H1 (cell line): Measurements from ENCODE around the gene PTPRD. TPM values are rescaled to one million over a fixed set of nuclear protein-coding genes. Genes with fewer than 3 reads are reported as not detected.

Experiments
- CTCF ChIA-PET: fragments of 300-600 bp; sonication (Branson Sonifier 250); formaldehyde crosslinking; loops from one replicate; lab custom pipeline; 2021; ENCODE audit not compliant: partially characterized antibody; lab: Charles Lee
- POLR2A ChIA-PET: fragments of 300-600 bp; sonication (Branson Sonifier 250); formaldehyde crosslinking; loops from one replicate; lab custom pipeline; 2021; ENCODE audit warnings: inconsistent platforms; ENCODE audit not compliant: partially characterized antibody; lab: Charles Lee
- DNase-seq, 2 experiments: peaks; one replicate each; pipeline versions ENCODE4 v3.0.0 to v3.0.0-alpha.2; 2010 to 2022; ENCODE audit warnings: low spot score in 2 of 2, low read depth in 1 of 2, mixed read lengths in 1 of 2
- FAIRE-seq: peaks from 2 replicates; lab custom pipeline; 2011; peaks lifted over from hg19 to GRCh38; lab: Jason Lieb, UNC
- H2AFZ ChIP-seq: 2 replicates; pipeline ENCODE4 v1.8.1; 2012; ENCODE audit warnings: low read length, inconsistent platforms
- H2AK5ac ChIP-seq: 2 replicates; pipeline ENCODE4 v1.6.1; 2013; ENCODE audit warnings: low read depth, low read length
- H2BK120ac ChIP-seq: replicated peaks from 2 replicates; pipeline ENCODE3; 2013; ENCODE audit warnings: low read depth, low read length, inconsistent platforms
- H2BK12ac ChIP-seq: 2 replicates; pipeline ENCODE4 v1.6.1; 2013; ENCODE audit warnings: low read depth, low read length
- H2BK15ac ChIP-seq: 2 replicates; pipeline ENCODE4 v1.6.1; 2013; ENCODE audit warnings: low read length
- H2BK20ac ChIP-seq: 2 replicates; pipeline ENCODE4 v1.6.1; 2013; ENCODE audit warnings: low read length
- H2BK5ac ChIP-seq: 2 replicates; pipeline ENCODE4 v1.6.1; 2013; ENCODE audit warnings: low read depth, low read length
- H3K14ac ChIP-seq: 2 replicates; pipeline ENCODE4 v1.6.1; 2013; ENCODE audit warnings: inconsistent platforms; ENCODE audit not compliant: insufficient read length
- H3K18ac ChIP-seq: 2 replicates; pipeline ENCODE4 v1.6.1; 2013; ENCODE audit warnings: low read length; ENCODE audit errors: extremely low read depth
- H3K23ac ChIP-seq: 2 replicates; pipeline ENCODE4 v1.6.1; 2013; ENCODE audit warnings: inconsistent platforms; ENCODE audit not compliant: insufficient read length
- H3K23me2 ChIP-seq: 2 replicates; pipeline ENCODE4 v1.6.1; 2013; ENCODE audit warnings: low read depth, low read length
- H3K27ac ChIP-seq: 2 replicates; pipeline ENCODE4 v1.6.1; 2011; ENCODE audit warnings: low read depth, low read length, inconsistent platforms
- H3K27me3 ChIP-seq, 4 experiments: replicated peaks in 1 of 4; 1 replicate in 1 of 4; 2 replicates in 3 of 4; pipeline versions ENCODE4 v1.6.1 to v1.8.1; 2011 to 2013; ENCODE audit warnings: low read length in 3 of 4, mild to moderate bottlenecking in 3 of 4, inconsistent platforms in 2 of 4, mixed read lengths in 2 of 4, moderate library complexity in 1 of 4; ENCODE audit not compliant: control insufficient read depth in 3 of 4, insufficient read depth in 3 of 4; ENCODE audit errors: extremely low read depth in 1 of 4
- H3K36me3 ChIP-seq, 4 experiments: 2 replicates each; pipeline versions ENCODE4 v1.6.1 to v1.8.1; 2011 to 2013; ENCODE audit warnings: mild to moderate bottlenecking in 4 of 4, low read length in 3 of 4, moderate library complexity in 2 of 4, control low read depth in 1 of 4, inconsistent platforms in 1 of 4; ENCODE audit not compliant: insufficient read depth in 4 of 4, control insufficient read depth in 2 of 4
- H3K4ac ChIP-seq: replicated peaks from 2 replicates; pipeline ENCODE3; 2013; ENCODE audit warnings: low read length, low read depth, mixed read lengths, inconsistent platforms; ENCODE audit not compliant: insufficient read length
- H3K4me1 ChIP-seq, 4 experiments: replicated peaks in 1 of 4; 1 replicate in 1 of 4; 2 replicates in 3 of 4; pipeline versions ENCODE4 v1.6.1 to v1.8.1; 2011 to 2013; ENCODE audit warnings: low read length in 3 of 4, inconsistent platforms in 2 of 4, mixed read lengths in 1 of 4; ENCODE audit not compliant: insufficient read depth in 4 of 4, control insufficient read depth in 3 of 4
- H3K4me2 ChIP-seq, 2 experiments: 2 replicates each; pipeline versions ENCODE4 v1.6.1 to v1.8.1; 2011 to 2013; ENCODE audit warnings: low read depth in 2 of 2, low read length in 2 of 2, control low read depth in 1 of 2, inconsistent platforms in 1 of 2, mild to moderate bottlenecking in 1 of 2; ENCODE audit not compliant: insufficient read depth in 1 of 2
- H3K4me3 ChIP-seq, 4 experiments: fragments of 200-600, 300-600 bp in 1 of 4; sonication (generic), shearing (Covaris generic), sonication (Bioruptor Twin) in 1 of 4; 2 replicates each; pipeline versions ENCODE4 v1.5.1 to v1.8.1; 2011 to 2016; ENCODE audit warnings: low read length in 4 of 4, low read depth in 3 of 4, control low read depth in 2 of 4, inconsistent platforms in 2 of 4, mild to moderate bottlenecking in 2 of 4, mixed read lengths in 1 of 4, moderate library complexity in 1 of 4; ENCODE audit not compliant: insufficient read depth in 2 of 4; ENCODE audit errors: extremely low read depth in 1 of 4
- H3K56ac ChIP-seq: replicated peaks from 2 replicates; pipeline ENCODE3; 2013; ENCODE audit warnings: low read depth, mild to moderate bottlenecking, mixed read lengths, low read length, inconsistent platforms; ENCODE audit not compliant: insufficient read length
- H3K79me1 ChIP-seq: 2 replicates; pipeline ENCODE4 v1.6.1; 2013; ENCODE audit warnings: low read depth, low read length, control low read depth
- H3K79me2 ChIP-seq, 2 experiments: 2 replicates each; pipeline versions ENCODE4 v1.6.1 to v1.8.1; 2012 to 2013; ENCODE audit warnings: low read length in 2 of 2, mild to moderate bottlenecking in 2 of 2, inconsistent platforms in 1 of 2; ENCODE audit not compliant: insufficient read depth in 2 of 2, control insufficient read depth in 1 of 2
- H3K9ac ChIP-seq, 4 experiments: replicated peaks in 1 of 4; 1 replicate in 1 of 4; 2 replicates in 3 of 4; pipeline versions ENCODE4 v1.6.1 to v1.8.1; 2011 to 2013; ENCODE audit warnings: low read depth in 3 of 4, low read length in 3 of 4, control low read depth in 2 of 4, mild to moderate bottlenecking in 2 of 4, moderate library complexity in 2 of 4, inconsistent platforms in 1 of 4; ENCODE audit errors: extremely low read depth in 1 of 4
- H3K9me3 ChIP-seq, 2 experiments: 2 replicates each; pipeline versions ENCODE4 v1.6.1 to v1.8.1; 2012 to 2013; ENCODE audit warnings: mild to moderate bottlenecking in 2 of 2, moderate library complexity in 2 of 2, control low read depth in 1 of 2, inconsistent platforms in 1 of 2, low read depth in 1 of 2, low read length in 1 of 2, mixed read lengths in 1 of 2; ENCODE audit not compliant: insufficient read depth in 2 of 2
- H4K20me1 ChIP-seq, 2 experiments: replicated peaks in 1 of 2; 2 replicates each; pipeline versions ENCODE3 to v1.8.1; 2011 to 2013; ENCODE audit warnings: inconsistent platforms in 2 of 2, low read length in 2 of 2, mild to moderate bottlenecking in 1 of 2; ENCODE audit not compliant: insufficient read depth in 2 of 2, control insufficient read depth in 1 of 2
- H4K5ac ChIP-seq: 2 replicates; pipeline ENCODE4 v1.6.1; 2013; ENCODE audit warnings: low read length, low read depth, mixed read lengths, inconsistent platforms; ENCODE audit not compliant: insufficient read length
- H4K8ac ChIP-seq: 2 replicates; pipeline ENCODE4 v1.8.0; 2013; ENCODE audit warnings: mild to moderate bottlenecking, moderate library complexity, low read length, inconsistent platforms; ENCODE audit not compliant: insufficient read depth; ENCODE audit errors: extremely low read depth
- H4K91ac ChIP-seq: replicated peaks from 2 replicates; pipeline ENCODE3; 2013; ENCODE audit warnings: low read length, mixed read lengths, inconsistent platforms; ENCODE audit not compliant: insufficient read length
- EZH2 ChIP-seq: fragments of 200-600 bp; sonication (generic); IDR thresholded peaks from 2 replicates; pipeline ENCODE4 v1.7.1; 2012; ENCODE audit warnings: low read depth, mild to moderate bottlenecking, moderate library complexity, low read length, inconsistent platforms; ENCODE audit not compliant: severe bottlenecking
- FOSL1 ChIP-seq: IDR thresholded peaks from 2 replicates; pipeline ENCODE4 v1.6.1; 2011; ENCODE audit warnings: mild to moderate bottlenecking, low read depth, low read length, moderate library complexity; ENCODE audit not compliant: insufficient read depth
- HDAC6 ChIP-seq: IDR thresholded peaks from one replicate; pipeline ENCODE4 v1.7.1; 2012; ENCODE audit warnings: low read depth, mild to moderate bottlenecking, inconsistent platforms, low read length, moderate library complexity
- MAFK ChIP-seq: IDR thresholded peaks from 2 replicates; pipeline ENCODE4 v1.6.1; 2012; ENCODE audit warnings: low read depth, mild to moderate bottlenecking, improper control_type of control experiment, low read length
- SP2 ChIP-seq: IDR thresholded peaks from 2 replicates; pipeline ENCODE4 v1.6.1; 2012; ENCODE audit warnings: mild to moderate bottlenecking, low read length, inconsistent platforms
- TAF1 ChIP-seq: IDR thresholded peaks from 2 replicates; pipeline ENCODE4 v1.6.1; 2011; ENCODE audit warnings: mild to moderate bottlenecking, low read depth, low read length
- USF2 ChIP-seq: IDR thresholded peaks from 2 replicates; pipeline ENCODE4 v1.6.1; 2011; ENCODE audit warnings: low read length, improper control_type of control experiment
- polyA plus RNA-seq, 7 experiments: library from polyadenylated mRNA; depleted of rRNA in 3 of 7; stranded (reverse) in 5 of 7; unstranded in 2 of 7; fragments of >200 nt in 5 of 7; fragments of 200-250 nt in 2 of 7; gene quantifications; 1 replicate in 5 of 7; 2 replicates in 1 of 7; 4 replicates in 1 of 7; pipeline versions ENCODE4 v1.2.1 to v1.2.3, GENCODE V29; 2011 to 2013; ENCODE audit warnings: missing spikeins in 2 of 7, mixed read lengths in 2 of 7
- total RNA-seq: library from RNA; stranded (reverse); fragmentation: NEBNext Ultra II Directional; extraction: Animal tissue kit (Norgen Biotek cat#: 25700); gene quantifications from 2 replicates; pipeline ENCODE4 v1.2.1, GENCODE V29; 2021
- TF ChIP-seq, protein P1 (sequence below), 3 experiments: IDR thresholded peaks; 1 replicate in 2 of 3; 2 replicates in 1 of 3; pipeline versions ENCODE4 v1.5.1 to v1.6.1; 2011; ENCODE audit warnings: low read length in 3 of 3, mild to moderate bottlenecking in 3 of 3, inconsistent platforms in 2 of 3, low read depth in 1 of 3, moderate library complexity in 1 of 3; ENCODE audit not compliant: insufficient read depth in 1 of 3; ENCODE audit errors: control extremely low read depth in 1 of 3

Gene PTPRD
- total and polyA plus RNA-seq, 2 of the 8 experiments (the other 6 are each of a cell fraction or from before 2014, with no cell fraction given), result 17.2 to 77.0 TPM

GRCh38 chr9:10148796-10149195, 464.0 kb downstream of the PTPRD start:
- Histone ChIP-seq H3K4me1 (no peaks in the 10 kb centered on the region), H2BK5ac (no peak overlapping the region), H4K20me1 (no peaks in the 10 kb centered on the region), H2BK12ac (no peak overlapping the region), H3K23ac (no peak overlapping the region), H2AFZ (no peak overlapping the region), H2BK20ac (no peak overlapping the region), H3K23me2 (no peaks in the 10 kb centered on the region), H3K4ac (no peak overlapping the region), H3K9me3 (no peaks in the 10 kb centered on the region; a peak in 1 of 4 replicates), H3K79me1 (no peaks in the 10 kb centered on the region), H3K56ac (no peak overlapping the region), H3K27ac (no peak overlapping the region), H3K4me2 (no peak overlapping the region), H4K8ac (no peak overlapping the region), H3K18ac (no peak overlapping the region), H3K4me3 (no peak overlapping the region), H3K9ac (no peak overlapping the region), H4K5ac (no peak overlapping the region), H3K79me2 (no peaks in the 10 kb centered on the region), H3K36me3 (no peaks in the 10 kb centered on the region), H2BK120ac (no peak overlapping the region), H3K27me3 (no peaks in the 10 kb centered on the region), H4K91ac (no peak overlapping the region), H2BK15ac (no peak overlapping the region), H3K14ac (no peak overlapping the region), H2AK5ac (no peak overlapping the region)
- no peak for TF ChIP-seq SP2
- TF ChIP-seq HDAC6, result no peak
- TF ChIP-seq FOSL1, result no peak
- TF ChIP-seq USF2, result no peak
- no peak for TF ChIP-seq MAFK
- TF ChIP-seq, protein P1, sequence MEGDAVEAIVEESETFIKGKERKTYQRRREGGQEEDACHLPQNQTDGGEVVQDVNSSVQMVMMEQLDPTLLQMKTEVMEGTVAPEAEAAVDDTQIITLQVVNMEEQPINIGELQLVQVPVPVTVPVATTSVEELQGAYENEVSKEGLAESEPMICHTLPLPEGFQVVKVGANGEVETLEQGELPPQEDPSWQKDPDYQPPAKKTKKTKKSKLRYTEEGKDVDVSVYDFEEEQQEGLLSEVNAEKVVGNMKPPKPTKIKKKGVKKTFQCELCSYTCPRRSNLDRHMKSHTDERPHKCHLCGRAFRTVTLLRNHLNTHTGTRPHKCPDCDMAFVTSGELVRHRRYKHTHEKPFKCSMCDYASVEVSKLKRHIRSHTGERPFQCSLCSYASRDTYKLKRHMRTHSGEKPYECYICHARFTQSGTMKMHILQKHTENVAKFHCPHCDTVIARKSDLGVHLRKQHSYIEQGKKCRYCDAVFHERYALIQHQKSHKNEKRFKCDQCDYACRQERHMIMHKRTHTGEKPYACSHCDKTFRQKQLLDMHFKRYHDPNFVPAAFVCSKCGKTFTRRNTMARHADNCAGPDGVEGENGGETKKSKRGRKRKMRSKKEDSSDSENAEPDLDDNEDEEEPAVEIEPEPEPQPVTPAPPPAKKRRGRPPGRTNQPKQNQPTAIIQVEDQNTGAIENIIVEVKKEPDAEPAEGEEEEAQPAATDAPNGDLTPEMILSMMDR (IDR thresholded peaks at IDR 0.05; ENCODE audit: control extremely low read depth in 1 of 3, insufficient read depth in 1 of 3, low read depth in 1 of 3, low read length in 3 of 3), result no peak
- TF ChIP-seq EZH2, result no peak
- no peak for TF ChIP-seq TAF1
- FAIRE-seq, result no peak
- ChIA-PET CTCF (no interaction called here), POLR2A (no interaction called here)
- DNase-seq, result no peak
